GM19043 (cell line): ENCODE results near the gene CARHSP1.
"Not testable (repeated sequence)": the region's sequence is repeated elsewhere in the genome, so short reads cannot be mapped to it uniquely, and the experiment has no call there.

ENCODE experiments used
- ATAC-seq: cut with Tn5 transposase; IDR thresholded peaks from one replicate; pipeline ENCODE4 v1.9.1; 2021; ENCODE audit warnings: low read depth; ENCODE audit not compliant: unreplicated experiment

The CARHSP1 gene

DNA sequence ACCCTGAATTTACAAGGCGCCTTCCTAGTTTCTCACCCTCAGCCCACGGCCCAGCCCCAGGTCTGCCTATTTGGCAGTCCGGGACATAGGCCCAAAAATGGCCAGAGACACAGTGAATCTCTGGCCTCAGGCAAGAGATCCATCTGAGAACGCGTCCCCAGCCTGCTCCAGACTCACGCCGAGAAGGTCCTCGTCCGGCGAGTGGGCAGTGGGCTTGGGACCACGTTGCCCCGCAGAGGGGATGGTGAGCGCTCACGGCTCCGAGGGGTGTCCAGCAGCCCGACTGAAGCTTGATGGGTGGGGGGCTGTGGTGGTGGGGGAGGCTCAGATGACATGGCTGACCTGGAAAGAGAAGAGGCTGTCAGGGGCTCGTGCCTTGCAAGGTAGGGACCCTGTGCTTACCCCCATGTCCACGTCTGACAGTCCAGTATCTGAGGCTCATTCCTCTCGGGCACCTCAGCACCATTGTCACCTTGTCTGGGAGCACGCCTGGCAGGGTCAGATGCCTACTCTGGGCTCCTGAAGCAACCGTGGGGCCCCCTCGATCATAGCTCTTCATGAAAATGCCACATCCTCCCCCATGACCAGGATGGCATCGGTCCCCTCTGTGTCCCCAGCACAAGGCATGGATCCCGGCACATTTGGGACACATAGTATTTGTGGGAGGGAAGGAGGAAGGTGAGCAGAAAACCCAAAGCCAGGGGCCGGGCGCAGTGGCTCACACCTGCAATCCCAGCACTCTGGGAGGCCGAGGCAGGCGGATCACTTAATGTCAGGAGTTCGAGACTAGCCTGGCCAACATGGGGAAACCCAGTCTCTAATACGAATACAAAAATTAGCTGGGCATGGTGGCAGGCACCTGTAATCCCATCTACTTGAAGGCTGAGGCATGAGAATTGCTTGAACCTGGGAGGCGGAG is 9.6 kb downstream of the CARHSP1 start:
- no peak for ATAC-seq

DNA sequence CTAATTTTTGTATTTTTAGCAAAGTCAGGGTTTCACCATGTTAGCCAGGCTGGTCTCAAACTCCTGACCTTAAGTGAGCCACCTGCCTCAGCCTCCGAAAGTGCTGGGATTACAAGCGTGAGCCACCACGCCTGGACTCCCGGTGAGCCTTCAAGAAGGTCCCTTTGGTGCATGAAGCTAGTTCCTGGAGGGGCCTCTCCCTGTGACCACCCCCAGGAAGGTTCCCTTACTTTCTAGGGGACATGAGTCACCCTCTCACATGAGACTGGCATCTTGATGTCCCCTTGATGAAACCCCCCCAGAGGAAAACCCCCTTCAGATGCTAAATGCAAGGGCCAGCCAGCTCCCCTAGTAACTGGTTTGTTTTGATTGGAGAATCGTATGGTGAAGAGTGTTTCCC is 12.8 kb downstream of the CARHSP1 start:
- ATAC-seq: no peak

DNA sequence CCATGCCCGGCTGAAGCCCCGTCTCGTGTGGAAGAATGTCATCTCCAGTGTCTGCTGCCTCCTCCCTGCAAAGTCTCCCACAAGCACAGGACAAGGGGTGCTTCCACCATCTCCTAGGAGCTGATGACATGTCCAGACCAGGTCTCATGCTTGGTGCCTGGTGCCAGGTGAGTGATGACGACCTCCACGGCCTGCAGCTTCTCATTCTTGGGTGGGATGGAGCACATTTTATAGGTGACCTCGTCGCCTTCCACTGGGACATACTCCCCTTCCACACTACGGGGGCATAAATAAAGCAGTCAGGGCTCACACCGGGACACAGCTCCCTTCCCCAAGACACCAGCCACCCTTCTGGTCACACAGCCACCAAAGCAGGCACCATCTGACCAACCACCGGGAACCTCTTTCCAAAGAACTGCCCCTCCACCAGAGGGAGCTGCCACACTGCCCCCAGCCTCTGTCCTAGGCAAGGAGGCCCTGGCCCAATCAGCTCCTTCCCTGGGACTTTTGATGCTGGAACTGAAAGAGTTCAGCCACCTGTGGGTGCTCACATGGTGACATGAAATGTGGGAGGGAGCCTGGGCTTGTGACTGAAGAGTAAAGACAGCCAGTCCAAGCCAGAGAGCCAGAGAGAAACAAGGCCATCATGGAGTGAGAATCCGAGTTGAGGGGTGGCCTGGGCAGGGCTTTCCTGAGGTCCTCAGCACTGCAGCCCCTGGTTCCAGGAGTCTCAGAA is 13.6 kb downstream of the CARHSP1 start:
- no peak for ATAC-seq

DNA sequence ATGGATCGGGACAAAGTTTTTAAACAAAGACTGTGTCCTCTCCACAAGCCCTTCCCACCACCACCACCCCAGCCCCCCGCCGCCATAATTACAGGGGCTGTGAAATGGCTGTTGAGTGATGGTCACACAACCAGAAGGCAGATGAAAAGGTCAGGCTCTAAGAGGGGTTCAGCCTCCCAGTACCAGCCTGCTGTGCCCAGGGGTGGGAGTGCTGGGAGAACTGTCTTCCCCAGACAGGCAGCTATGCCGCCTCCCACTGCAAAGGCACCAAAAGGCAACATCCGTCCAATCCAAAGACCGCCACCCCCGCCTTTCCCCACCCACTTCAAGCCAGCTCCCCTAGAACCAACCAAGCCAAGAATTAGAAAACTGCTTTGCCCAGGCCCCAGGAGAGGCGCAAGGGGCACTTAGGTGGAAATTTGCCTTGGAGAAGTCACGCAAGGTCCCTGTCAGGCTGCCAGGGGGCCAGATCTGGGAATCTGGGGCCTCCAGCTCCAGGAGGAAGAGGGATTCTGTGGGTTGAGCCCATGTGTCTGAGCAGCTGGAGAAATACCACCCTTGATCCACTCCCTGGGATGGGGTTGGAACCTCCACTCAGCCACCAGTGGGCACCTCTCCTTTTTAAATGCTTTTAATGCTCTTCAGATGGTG is 14.4 kb downstream of the CARHSP1 start:
- ATAC-seq: no peak

DNA sequence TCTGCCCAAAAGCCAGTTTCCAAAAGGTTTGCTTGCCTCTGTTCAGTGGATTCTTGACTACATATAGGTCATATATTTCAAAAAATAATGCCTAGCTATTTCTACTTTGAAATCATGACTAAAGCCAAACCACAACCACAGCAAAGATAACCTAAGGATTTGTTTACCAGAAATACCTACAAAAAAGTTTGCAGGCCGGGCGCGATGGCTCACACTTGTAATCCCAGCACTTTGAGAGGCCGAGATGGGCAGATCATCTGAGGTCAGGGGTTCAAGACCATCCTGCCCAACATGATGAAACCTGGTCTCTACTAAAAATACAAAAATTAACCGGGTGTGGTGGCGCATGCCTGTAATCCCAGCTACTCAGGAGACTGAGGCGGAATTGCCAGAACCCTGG is 15.2 kb downstream of the CARHSP1 start:
- no peak for ATAC-seq

DNA sequence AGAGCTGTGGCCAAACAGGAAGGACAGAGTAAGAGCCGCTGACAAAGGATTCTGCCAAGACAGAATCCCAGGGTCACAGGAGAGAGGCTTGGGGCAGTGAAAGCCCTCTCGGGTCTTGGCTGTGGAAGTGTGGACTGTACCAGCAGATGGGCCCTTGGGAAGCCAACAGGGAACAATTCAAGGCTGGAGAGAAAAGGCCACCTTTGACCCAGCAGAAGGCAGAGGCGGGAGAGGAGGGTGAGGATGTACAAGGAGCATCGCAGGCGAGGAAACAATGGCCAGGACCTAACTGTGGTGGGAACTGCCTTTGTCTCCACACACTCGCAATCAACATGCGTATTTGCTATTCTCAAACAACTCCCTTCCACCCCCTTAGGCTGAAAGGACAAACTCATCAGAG is 15.7 kb downstream of the CARHSP1 start:
- no peak for ATAC-seq

DNA sequence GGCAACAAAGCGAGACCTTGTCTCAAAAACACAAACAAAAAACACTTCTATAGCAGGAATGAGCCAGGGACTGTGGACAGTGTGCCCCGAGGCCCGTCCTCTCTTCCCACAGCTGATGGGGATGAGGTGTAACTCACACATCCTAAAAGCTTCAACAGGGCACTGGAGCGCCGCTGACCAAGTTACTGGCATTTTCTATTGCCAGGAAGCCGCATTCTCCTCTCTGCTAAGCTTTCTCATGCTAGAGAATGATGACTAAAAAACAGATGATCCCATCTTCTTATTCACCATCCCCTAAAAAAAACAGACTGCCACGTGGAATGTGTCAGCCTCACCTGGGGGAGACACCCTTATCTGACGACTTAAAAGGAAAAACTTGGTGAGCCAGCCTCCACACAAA is 16.3 kb downstream of the CARHSP1 start:
- no peak for ATAC-seq

DNA sequence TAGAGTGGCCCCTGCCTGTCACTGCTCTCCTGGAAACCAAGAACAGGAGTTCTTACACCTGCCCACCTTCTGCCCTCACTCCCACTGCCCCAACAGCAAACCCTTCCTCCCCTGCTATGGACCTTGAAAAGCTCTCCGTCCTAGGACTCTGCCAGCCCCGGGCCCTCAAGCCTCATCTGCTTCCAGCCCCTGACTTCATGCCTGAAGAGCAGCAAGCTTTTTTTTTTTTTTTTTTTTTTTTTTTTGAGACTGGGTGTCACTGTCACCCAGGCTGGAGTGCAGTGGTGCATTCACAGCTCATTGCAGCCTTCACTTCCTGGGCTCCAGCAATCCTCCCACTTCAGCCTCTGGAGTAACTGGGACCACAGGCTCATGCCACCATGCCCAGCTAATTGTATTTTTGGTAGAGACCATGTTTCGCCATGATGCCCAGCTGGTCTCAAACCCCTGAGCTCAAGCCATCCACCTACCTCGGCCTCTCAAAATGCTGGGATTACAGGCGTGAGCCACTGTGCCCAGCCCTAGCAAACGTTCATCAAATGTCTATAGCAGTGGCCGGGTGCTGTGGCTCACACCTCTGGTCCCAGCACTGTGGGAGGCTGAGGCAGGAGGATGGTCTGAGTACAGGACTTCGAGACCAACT is 16.9 kb downstream of the CARHSP1 start:
- ATAC-seq: no peak

DNA sequence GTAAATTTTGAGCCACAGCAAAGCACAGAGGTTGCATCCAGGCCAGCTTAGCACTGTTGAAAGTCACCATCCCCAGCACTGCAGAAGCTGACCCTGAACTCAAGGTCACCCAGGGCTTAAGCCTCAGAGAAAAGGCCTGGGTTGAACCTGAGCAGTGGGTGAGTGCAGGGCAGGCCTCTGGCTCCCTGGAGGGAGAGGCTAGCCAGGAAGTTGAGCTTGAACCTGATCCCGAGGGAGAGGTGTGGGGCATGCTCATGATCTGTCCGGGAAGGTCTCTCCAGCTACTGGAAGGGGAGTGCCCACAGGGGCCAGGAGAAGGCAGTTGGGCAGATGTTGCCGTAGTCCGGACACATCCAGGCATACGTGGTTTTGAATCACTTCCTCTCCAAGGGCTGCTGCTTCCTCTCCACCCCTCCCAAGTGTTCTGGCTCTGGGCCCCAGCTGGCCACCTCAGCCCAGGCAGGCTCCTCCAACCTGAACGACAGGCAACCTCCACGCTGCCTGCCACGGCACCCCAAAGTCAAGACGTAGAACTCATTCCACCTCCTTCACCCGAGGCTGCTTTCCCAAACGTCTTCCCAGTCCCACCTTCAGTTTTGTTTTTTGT is 18.4 kb downstream of the CARHSP1 start:
- no peak for ATAC-seq

DNA sequence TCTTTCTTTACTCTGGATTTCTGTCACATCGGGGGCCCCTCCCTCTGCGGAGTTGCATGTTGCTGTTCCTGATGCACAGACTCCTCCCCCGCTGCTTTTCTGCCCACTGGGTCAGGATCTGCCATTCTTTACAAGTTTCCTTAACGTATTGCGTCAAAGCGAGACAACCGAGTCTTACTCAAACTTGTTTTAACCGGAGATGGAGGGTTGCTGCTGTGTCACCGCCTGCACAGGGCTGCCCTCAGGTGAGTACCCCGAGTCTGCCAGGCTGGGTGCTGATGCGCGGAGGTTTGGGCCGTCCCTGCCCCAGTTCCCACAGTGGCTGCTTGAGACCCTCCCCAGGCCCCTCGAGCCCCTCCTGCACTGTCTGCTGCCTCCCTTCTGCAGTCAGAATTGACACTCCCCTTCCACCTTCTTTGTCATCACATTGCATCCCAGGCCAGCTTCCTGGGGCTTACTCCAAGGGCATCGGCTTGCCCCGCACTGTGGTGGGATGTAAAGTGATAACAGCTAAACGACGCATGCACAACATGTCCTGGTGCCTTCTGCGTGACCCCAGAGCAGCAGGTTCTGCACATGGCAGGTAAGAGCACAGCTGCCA is 19.3 kb downstream of the CARHSP1 start:
- ATAC-seq: no peak

DNA sequence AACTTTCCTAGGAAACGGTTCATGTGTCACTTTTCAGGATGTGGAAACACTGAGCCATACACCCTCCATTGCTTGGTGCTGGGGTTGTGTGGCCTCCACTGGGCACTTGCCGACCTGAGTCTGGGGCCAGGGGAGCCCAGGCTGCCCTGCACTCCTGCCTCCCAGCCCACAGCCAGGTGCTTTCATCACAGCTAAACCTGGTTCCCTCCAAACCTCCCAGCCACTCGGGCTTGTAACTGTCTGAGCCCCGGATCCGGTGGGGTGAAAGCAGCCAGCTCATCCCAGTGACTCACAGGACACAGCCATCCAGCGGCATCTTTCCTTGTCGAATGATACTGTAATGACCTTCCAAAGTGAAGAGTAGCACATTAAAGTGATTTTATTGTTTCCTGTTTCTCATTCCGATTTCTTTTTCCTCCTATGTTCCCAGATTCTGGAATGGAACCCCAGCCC is 19.8 kb downstream of the CARHSP1 start:
- no peak for ATAC-seq

DNA sequence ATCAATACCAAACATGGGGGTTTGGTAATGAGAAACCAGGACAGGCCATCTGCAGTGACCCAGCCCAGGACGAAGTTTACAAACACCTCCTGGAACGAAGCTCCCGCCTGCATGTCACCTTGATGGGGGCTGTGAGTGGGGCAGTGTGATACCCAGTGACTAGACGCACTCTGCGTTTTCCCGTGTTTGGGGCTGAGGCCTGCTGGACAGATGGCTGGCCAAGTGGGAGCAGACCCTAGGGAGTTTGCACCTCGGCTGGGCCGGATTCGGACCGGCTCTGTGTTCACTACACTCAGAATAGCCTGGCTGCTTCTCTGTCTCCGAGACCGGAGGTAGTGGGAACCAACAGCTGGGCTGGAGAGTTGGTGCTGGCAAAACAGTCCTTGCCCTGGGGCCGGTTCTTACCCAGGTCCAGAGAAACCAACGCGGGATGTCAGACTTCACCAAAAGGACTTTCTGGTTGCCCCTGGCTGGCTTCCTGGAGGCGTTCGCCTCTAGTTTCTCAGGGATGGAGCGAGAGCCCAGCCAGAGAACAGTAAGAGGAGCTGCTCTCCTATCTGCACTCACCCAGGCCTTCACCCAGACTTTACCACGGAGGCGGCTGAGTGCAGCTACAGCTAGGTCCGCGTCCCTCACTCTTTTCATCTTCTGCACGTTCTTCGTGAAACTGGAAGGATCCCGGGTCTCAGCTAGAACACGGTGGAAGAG is 20.4 kb downstream of the CARHSP1 start:
- no peak for ATAC-seq

DNA sequence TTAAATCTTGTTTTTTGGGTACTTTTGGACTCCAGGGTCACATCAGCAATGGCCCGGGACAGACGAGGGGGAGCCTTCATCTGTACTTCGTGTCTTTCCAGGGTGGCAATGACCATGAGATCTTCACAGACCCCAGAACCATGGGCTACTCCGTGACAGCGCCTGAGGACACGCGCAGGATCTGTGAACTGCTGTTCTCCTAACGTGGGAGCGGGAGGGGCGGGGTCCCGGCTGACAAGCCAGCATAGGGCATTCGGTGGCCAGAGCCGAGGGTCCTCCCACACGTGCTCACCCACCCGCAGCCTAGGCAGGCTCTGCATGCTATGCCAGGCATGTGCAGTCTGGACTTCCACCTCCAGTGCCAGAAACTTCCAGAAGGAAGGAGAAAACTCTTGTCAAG is 21.2 kb downstream of the CARHSP1 start:
- no peak for ATAC-seq

DNA sequence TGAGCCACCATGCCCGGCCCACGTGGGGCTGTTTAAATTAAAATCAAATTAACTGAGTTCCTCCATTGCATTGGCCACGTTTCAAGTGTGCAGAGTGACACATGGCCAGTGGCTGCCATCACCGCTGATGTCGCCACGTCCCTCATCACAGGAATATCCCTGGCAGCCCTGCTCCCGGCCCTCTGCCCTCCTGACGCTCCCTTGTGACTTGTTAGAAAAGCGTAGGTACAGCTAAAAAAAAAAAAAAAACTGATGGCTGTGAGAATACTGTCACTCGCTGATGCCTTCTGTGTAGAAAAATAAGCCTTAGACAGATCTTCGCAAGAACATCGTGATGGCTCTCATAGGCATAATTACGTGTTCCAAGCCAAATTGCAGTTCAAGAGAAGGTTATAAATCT is 21.7 kb downstream of the CARHSP1 start:
- no peak for ATAC-seq

DNA sequence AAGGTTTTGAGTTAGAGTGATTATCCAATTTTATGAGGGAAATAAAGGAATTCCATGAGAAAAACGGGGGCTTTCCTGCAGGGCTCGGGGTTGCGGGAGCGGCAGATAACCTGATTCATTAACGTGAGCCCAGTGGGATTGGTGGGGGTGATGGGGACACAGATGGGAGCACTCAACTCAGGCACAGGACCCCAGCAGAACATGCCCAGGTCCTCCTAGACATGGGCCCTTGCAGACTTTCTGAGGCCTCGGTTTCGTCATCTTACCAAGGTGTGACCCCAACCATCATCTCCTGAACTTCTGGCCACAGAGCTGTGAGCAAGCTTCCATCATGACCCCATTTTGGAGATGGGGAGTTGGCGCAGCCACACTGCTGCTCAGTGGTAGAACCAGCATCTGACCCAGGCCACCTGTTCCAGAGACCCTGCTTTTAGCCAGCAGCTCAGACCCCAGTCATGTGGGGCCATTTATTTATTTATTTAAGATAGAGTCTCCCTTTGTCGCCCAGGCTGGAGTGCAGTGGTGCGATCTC is 22.3 kb downstream of the CARHSP1 start:
- no peak for ATAC-seq

DNA sequence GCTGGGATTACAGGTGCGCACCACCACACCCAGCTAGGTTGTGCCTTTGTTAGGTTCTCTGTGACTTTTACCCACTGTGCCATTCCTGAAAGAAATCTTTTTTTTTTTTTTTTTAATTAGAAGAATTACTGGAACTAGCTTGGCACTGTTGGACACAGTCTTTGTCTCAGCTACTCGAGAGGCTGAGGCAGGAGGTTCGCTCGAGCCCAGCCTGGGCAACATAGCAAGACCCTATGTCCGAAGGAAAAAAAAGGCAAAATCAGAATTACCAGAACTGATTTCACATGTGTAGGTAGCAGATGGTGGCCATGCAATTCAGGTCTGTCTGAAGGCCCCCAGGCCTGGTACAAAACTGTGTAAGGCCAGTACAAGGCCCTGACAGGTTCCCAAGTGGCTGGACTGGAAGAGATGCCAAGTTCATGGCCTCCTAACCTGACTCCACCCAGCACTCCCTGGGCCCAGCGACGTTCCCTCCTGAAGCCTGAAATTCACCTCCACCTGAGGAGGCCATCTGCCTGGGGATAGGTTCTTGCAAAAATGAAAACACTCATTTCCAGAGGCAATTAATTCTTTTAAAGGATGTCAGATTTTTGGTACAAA is 23.0 kb downstream of the CARHSP1 start:
- ATAC-seq: no peak

DNA sequence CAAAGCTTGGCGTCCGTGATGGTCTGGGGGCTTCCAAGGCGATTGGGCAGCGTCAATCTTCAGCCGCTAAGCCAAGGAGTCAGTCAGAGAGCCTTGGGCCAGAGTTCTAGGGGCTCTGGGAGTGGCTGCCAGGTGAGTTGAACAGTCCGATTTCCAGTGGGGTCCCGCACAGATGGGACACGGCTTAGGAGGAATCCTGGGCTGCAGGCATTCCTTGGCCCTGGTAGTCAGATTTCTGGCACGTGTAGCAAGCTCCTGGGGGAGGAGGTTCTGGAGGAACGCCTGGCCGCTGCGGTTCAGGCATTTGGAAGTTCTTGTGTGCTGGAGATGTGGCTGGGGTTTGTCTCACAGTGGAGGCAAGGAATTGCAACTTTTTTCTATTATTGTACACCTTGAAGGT is 25.5 kb downstream of the CARHSP1 start:
- ATAC-seq: not testable (repeated sequence)

DNA sequence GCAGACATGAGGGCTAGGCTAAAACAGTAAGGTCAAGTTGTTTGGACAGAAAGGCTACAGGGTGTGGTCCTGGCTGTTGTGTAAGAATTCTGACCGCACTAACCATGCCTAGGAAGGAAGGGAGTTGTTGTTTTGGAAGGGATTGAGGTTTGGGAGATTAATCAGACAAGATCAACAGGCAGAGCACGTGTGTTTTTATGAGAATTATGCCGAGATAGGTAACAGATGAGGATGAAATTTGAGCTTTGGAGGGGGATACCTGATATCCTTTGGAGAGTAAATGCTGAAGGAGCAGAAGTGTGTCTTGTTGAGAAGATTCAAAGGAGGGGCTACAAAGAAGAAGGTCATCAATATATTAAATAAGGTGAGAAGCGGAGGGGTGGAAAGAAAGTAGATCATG is 26.8 kb downstream of the CARHSP1 start:
- not testable (repeated sequence) for ATAC-seq

DNA sequence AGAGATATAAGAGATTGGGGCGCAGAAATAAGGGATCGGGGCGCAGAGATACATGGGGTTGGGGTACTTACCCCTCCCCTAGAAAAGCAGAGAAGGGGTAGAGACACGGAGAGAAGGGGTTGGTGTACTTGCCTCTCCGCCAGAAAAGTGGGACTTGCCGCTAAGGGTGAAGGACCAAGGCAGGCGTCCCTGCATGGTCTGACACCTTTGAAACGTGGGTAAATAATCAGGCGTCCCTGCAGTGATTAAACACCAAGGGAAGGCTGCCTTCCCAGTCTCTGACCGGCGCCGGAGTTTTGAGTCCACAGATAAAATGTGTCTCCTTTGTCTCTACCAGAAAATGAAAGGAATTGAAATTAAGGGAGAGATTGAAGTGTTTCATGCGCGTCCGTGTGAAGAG is 31.2 kb downstream of the CARHSP1 start:
- ATAC-seq: not testable (repeated sequence)
